ENCODE measurements around the gene SEMG1.

- TF ChIP-seq CTCF (conservative IDR thresholded peaks at IDR 0.05 in 1 of 2, IDR thresholded peaks at IDR 0.05 in 1 of 2; ENCODE audit: extremely low read depth in 1 of 2, insufficient read depth in 1 of 2, low read depth in 1 of 2, low read length in 2 of 2): no peak
- TF ChIP-seq EZH2 (IDR thresholded peaks at IDR 0.05; ENCODE audit: borderline replicate concordance, low read length): no peak
Observed at GRCh38 chr20:45193331-45193730, 13.5 kb upstream of the SEMG1 start.
